Common myeloid progenitor, CD34-positive (primary cell): ENCODE data around the gene LTBP1.
A peak's percentile ranks its signal among the peaks of the same experiment; 100 is the strongest.

Experiments
- CTCF ChIA-PET: fragments of 350-600 bp; sonication (Branson Sonifier 250); formaldehyde crosslinking; loops from one replicate; lab custom pipeline; 2021; ENCODE audit warnings: antibody characterized with exemption; lab: Charles Lee
- POLR2A ChIA-PET: fragments of 350-600 bp; sonication (Branson Sonifier 250); formaldehyde crosslinking; loops from one replicate; lab custom pipeline; 2021; ENCODE audit warnings: antibody characterized with exemption; lab: Charles Lee
- DNase-seq, 3 donors: peaks; one replicate each; pipeline versions ENCODE4 v3.0.0 to v3.0.0-alpha.2; 2013
- H3K27ac ChIP-seq, 2 experiments: 1 replicate in 1 of 2; 2 replicates in 1 of 2; pipeline ENCODE4 v1.7.0; 2013; ENCODE audit warnings: inconsistent platforms in 2 of 2, low read length in 2 of 2, mild to moderate bottlenecking in 2 of 2, low read depth in 1 of 2, moderate library complexity in 1 of 2; ENCODE audit not compliant: severe bottlenecking in 2 of 2, insufficient read depth in 1 of 2, poor library complexity in 1 of 2
- H3K27me3 ChIP-seq, 5 experiments: replicated peaks in 2 of 5; 1 replicate in 3 of 5; 2 replicates in 2 of 5; pipeline versions ENCODE4 v1.6.1 to v1.7.0; 2013; ENCODE audit warnings: low read length in 4 of 5, mild to moderate bottlenecking in 2 of 5, moderate library complexity in 2 of 5, inconsistent platforms in 1 of 5; ENCODE audit not compliant: insufficient read depth in 5 of 5, control insufficient read depth in 4 of 5
- H3K36me3 ChIP-seq, 4 experiments: 1 replicate in 2 of 4; 2 replicates in 2 of 4; pipeline versions ENCODE4 v1.6.1 to v1.7.0; 2013; ENCODE audit warnings: low read length in 3 of 4, control low read depth in 1 of 4, mild to moderate bottlenecking in 1 of 4; ENCODE audit not compliant: control insufficient read depth in 4 of 4, insufficient read depth in 4 of 4
- H3K4me1 ChIP-seq, 4 experiments: 1 replicate in 3 of 4; 2 replicates in 1 of 4; pipeline versions ENCODE4 v1.6.1 to v1.7.1; 2013; ENCODE audit warnings: low read length in 3 of 4, mild to moderate bottlenecking in 3 of 4, control low read depth in 1 of 4, inconsistent platforms in 1 of 4, moderate library complexity in 1 of 4; ENCODE audit not compliant: control insufficient read depth in 4 of 4, insufficient read depth in 4 of 4; ENCODE audit errors: control extremely low read depth in 1 of 4
- H3K4me3 ChIP-seq, 7 experiments: 1 replicate in 4 of 7; 2 replicates in 3 of 7; pipeline versions ENCODE4 v1.5.1 to v1.7.0; 2013; ENCODE audit warnings: mild to moderate bottlenecking in 7 of 7, low read length in 6 of 7, moderate library complexity in 6 of 7, inconsistent platforms in 2 of 7, low read depth in 2 of 7, control low read depth in 1 of 7; ENCODE audit not compliant: insufficient read depth in 4 of 7, control insufficient read depth in 1 of 7; ENCODE audit errors: extremely low read depth in 1 of 7
- H3K9me3 ChIP-seq, 5 experiments: 1 replicate in 4 of 5; 2 replicates in 1 of 5; pipeline versions ENCODE4 v1.6.1 to v1.7.1; 2013; ENCODE audit warnings: low read length in 4 of 5, mild to moderate bottlenecking in 2 of 5, inconsistent platforms in 1 of 5, low read depth in 1 of 5, moderate library complexity in 1 of 5; ENCODE audit not compliant: control insufficient read depth in 4 of 5, insufficient read depth in 2 of 5; ENCODE audit errors: control extremely low read depth in 1 of 5
- WGBS: methylation state at CpG from one replicate; pipeline ENCODE4 v1.1.5; 2013; ENCODE audit not compliant: insufficient coverage; 5-methylcytosine and 5-hydroxymethylcytosine counted together

Gene LTBP1

GRCh38 chr2:33264766-33265165, 318.0 kb downstream of the LTBP1 start:
- 100% methylated on average over 3 of the region's 3 CpGs for WGBS
- Histone ChIP-seq H3K9me3 (peaks cover 0 to 15% (median 9%) of the 10 kb centered on the region in 5 experiments), H3K27me3 (no peaks in the 10 kb centered on the region), H3K27ac (no peak overlapping the region), H3K36me3 (no peaks in the 10 kb centered on the region), H3K4me3 (no peak overlapping the region), H3K4me1 (no peaks in the 10 kb centered on the region)
- POLR2A ChIA-PET: no interaction called here
- no peak for DNase-seq
- CTCF ChIA-PET: interaction anchor here (0.6 kb wide), 1 partner anchor 296 kb away, joined by 3 read pairs; no protein-coding TSS in a partner anchor

- H3K27ac ChIP-seq: no peak overlapping the region
- H3K4me3 ChIP-seq: no peak overlapping the region
- H3K9me3 ChIP-seq: peaks cover 0 to 15% (median 9%) of the 10 kb centered on the region in 5 experiments
- CTCF ChIA-PET: interaction anchor here (0.6 kb wide), 1 partner anchor 297 kb away, joined by 3 read pairs; no protein-coding TSS in a partner anchor
- WGBS: 96% methylated on average over 3 of the region's 5 CpGs
- no peaks in the 10 kb centered on the region for H3K4me1 ChIP-seq
- H3K36me3 ChIP-seq: no peaks in the 10 kb centered on the region
- POLR2A ChIA-PET: no interaction called here
- H3K27me3 ChIP-seq: no peaks in the 10 kb centered on the region
- no peak for DNase-seq
These were observed 319.0 kb downstream of the LTBP1 start for GRCh38 chr2:33265584-33266338.

- H3K27me3 ChIP-seq: no peaks in the 10 kb centered on the region
- H3K9me3 ChIP-seq: peaks cover 0 to 15% (median 9%) of the 10 kb centered on the region in 5 experiments
- no peaks in the 10 kb centered on the region for H3K36me3 ChIP-seq
- POLR2A ChIA-PET: no interaction called here
- H3K4me1 ChIP-seq: no peaks in the 10 kb centered on the region
- CTCF ChIA-PET: interaction anchor here (1.9 kb wide), 1 partner anchor 19 kb away, joined by 6 read pairs; no protein-coding TSS in a partner anchor
- 96% methylated on average over 6 of the region's 6 CpGs for WGBS
- no peak overlapping the region for H3K27ac ChIP-seq
- DNase-seq: peak in 1 of 3 donors; percentile 6
- H3K4me3 ChIP-seq: no peak overlapping the region
These were observed 319.7 kb downstream of the LTBP1 start for GRCh38 chr2:33266467-33266866.

GRCh38 chr2:33267043-33267442, 320.3 kb downstream of the LTBP1 start:
- Histone ChIP-seq H3K36me3 (no peaks in the 10 kb centered on the region), H3K4me1 (no peaks in the 10 kb centered on the region), H3K27ac (no peak overlapping the region), H3K27me3 (no peaks in the 10 kb centered on the region), H3K4me3 (no peak overlapping the region), H3K9me3 (peaks cover 0 to 15% (median 9%) of the 10 kb centered on the region in 5 experiments)
- no peak for DNase-seq
- ChIA-PET POLR2A (no interaction called here), CTCF (interaction anchor here (1.2 to 1.9 kb wide), 2 partner anchors 19 to 234 kb away, joined by 3 to 6 read pairs; no protein-coding TSS in a partner anchor)
- 100% methylated on average over 2 of the region's 2 CpGs for WGBS

- Histone ChIP-seq H3K4me3 (no peak overlapping the region), H3K4me1 (no peaks in the 10 kb centered on the region), H3K36me3 (no peaks in the 10 kb centered on the region), H3K9me3 (peaks cover 0 to 15% (median 9%) of the 10 kb centered on the region in 5 experiments), H3K27ac (no peak overlapping the region), H3K27me3 (no peaks in the 10 kb centered on the region)
- peak in 2 of 3 donors; percentile 10 to 28 for DNase-seq
- ChIA-PET POLR2A (no interaction called here), CTCF (interaction anchor here (1.2 to 1.9 kb wide), 3 partner anchors 18 to 235 kb away, joined by 3 to 6 read pairs (median 3); no protein-coding TSS in a partner anchor)
These were observed 321.0 kb downstream of the LTBP1 start for GRCh38 chr2:33267756-33268155.

GRCh38 chr2:33268246-33268831, 321.6 kb downstream of the LTBP1 start:
- WGBS: no CpG with 5 or more reads among the region's 4 CpGs
- Histone ChIP-seq H3K9me3 (peaks cover 0 to 15% (median 9%) of the 10 kb centered on the region in 5 experiments), H3K4me3 (no peak overlapping the region), H3K36me3 (no peaks in the 10 kb centered on the region), H3K27ac (no peak overlapping the region), H3K27me3 (no peaks in the 10 kb centered on the region), H3K4me1 (no peaks in the 10 kb centered on the region)
- CTCF ChIA-PET: interaction anchor here (0.7 to 1.9 kb wide), 4 partner anchors 17 to 495 kb away, joined by 3 to 6 read pairs (median 3); no protein-coding TSS in a partner anchor
- DNase-seq: no peak
- POLR2A ChIA-PET: no interaction called here

- Histone ChIP-seq H3K4me1 (no peaks in the 10 kb centered on the region), H3K27me3 (no peaks in the 10 kb centered on the region), H3K9me3 (peaks cover 0 to 3% (median 1%) of the 10 kb centered on the region in 5 experiments), H3K36me3 (no peaks in the 10 kb centered on the region), H3K4me3 (no peak overlapping the region), H3K27ac (no peak overlapping the region)
- ChIA-PET CTCF (interaction anchor here (1.3 kb wide), 1 partner anchor 101 kb away, joined by 3 read pairs; no protein-coding TSS in a partner anchor), POLR2A (no interaction called here)
- WGBS: 13% methylated on average over 2 of the region's 4 CpGs
- DNase-seq: peak; percentile 14 to 78 (median 59)
These were observed 325.2 kb downstream of the LTBP1 start for GRCh38 chr2:33272001-33272400.
